Transverse colon (tissue), 4 donors: ENCODE results near the gene ETV6.

Source experiments
- EP300 ChIP-seq: sonication (generic); formaldehyde crosslinking; IDR thresholded peaks from one replicate; pipeline ENCODE4 v1.6.1; 2017; ENCODE audit warnings: antibody characterized with exemption, low read depth
- POLR2A ChIP-seq: fragments of 450-650 bp; IDR thresholded peaks from one replicate; pipeline ENCODE4 v1.6.1; 2016; ENCODE audit warnings: antibody characterized with exemption, mild to moderate bottlenecking, moderate library complexity
- POLR2AphosphoS5 ChIP-seq, 3 donors: sonication (generic); formaldehyde crosslinking; IDR thresholded peaks; one replicate each; pipeline ENCODE4 v1.6.1; 2016; ENCODE audit warnings: antibody characterized with exemption in 3 of 3
- TF ChIP-seq, protein P1 (sequence below), 5 experiments: fragments of 200-600 bp in 3 of 5; fragments of 450-650 bp in 2 of 5; sonication (generic) in 3 of 5; IDR thresholded peaks; 1 replicate in 2 of 5; 2 replicates in 3 of 5; pipeline ENCODE4 v1.5.1; 2016 to 2017; ENCODE audit warnings: antibody characterized with exemption in 5 of 5, inconsistent platforms in 3 of 5, mild to moderate bottlenecking in 2 of 5, moderate library complexity in 1 of 5

DNA sequence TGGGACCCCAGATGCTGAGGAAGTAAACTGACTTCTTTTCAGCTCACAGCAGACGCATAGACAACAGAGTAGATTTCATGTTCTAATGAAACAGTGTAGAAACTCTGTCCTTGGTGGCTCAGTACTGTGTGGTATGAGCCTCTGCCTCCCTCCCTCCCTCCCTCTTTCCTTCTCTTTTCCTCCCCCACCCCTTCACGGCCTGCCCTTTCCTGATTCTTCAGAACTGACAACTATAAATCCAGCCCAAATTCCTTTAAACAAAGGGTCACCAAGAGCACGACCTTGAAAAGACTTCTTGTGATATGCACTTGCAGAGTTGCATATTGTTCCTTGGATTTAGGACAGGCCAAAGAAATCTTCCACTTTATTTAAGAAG, 164.0 kb downstream of the ETV6 start:
- TF ChIP-seq, protein P1, sequence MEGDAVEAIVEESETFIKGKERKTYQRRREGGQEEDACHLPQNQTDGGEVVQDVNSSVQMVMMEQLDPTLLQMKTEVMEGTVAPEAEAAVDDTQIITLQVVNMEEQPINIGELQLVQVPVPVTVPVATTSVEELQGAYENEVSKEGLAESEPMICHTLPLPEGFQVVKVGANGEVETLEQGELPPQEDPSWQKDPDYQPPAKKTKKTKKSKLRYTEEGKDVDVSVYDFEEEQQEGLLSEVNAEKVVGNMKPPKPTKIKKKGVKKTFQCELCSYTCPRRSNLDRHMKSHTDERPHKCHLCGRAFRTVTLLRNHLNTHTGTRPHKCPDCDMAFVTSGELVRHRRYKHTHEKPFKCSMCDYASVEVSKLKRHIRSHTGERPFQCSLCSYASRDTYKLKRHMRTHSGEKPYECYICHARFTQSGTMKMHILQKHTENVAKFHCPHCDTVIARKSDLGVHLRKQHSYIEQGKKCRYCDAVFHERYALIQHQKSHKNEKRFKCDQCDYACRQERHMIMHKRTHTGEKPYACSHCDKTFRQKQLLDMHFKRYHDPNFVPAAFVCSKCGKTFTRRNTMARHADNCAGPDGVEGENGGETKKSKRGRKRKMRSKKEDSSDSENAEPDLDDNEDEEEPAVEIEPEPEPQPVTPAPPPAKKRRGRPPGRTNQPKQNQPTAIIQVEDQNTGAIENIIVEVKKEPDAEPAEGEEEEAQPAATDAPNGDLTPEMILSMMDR (IDR thresholded peaks at IDR 0.05) = no peak
- TF ChIP-seq POLR2AphosphoS5 (IDR thresholded peaks at IDR 0.05) (no peak), POLR2A (no peak), EP300 (no peak)
